ENCODE measurements around the gene FAM131C. TPM values are rescaled to one million over a fixed set of nuclear protein-coding genes. Genes with fewer than 3 reads are reported as not detected.
"Not testable (repeated sequence)": the region's sequence is repeated elsewhere in the genome, so short reads cannot be mapped to it uniquely, and the experiment has no call there.

FAM131C gene
- total RNA-seq, 2 experiments from 2014 or later: 5.1 to 5.6 TPM

DNA sequence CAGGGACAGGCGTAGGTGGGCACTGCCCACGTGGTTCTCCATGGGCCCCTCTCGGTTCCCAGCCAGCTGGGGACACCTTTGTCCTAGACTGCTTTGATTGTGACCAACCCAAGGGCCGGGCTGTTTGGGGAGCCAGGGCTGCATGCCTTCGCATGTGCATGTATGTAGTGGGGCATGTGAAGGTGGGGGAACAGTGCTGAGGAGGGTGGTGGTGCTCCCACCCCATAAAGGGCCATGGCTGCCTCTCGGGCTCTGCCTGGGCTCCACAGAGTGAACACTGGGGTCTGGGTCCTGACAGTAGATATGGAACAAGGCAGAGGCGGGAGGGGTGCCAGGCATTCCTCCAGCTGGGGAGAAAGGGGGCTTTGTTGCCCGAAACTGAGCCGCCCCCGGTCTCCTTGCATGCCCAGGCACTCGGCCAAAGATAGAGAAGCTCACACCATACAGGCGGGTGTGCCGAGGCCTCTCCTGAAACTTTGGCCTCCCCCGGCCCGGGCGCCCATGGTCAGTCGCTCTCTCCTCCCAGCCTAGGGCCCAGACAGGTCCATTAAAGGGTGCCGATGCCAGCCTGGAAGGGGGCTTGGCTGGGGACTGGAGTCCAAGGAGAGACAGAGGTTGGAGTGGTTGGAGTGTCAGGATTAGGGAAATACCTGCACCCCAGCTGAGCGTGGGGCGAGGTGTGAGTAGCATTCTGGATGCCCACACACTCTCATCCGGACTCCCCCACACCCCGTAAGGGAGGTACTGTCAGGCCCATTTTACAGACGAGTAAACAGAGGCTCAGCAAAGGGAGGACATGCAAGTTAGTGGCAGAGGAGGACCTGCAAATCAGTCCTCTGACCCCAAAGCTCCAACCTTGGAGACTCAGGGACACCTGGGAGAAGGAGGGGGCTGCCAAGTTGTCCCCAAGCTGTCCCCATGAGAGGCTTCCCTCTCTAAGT lies 41.3 kb upstream of the FAM131C start:
- DNase-seq: no peak
- CTCF ChIA-PET: no interaction called here
- H3K9me3 Mint-ChIP-seq: no peaks in the 10 kb centered on the region
- no peaks in the 10 kb centered on the region for H3K36me3 Mint-ChIP-seq (ENCODE audit: low read depth)
- H3K27me3 Mint-ChIP-seq: peaks cover 8% of the 10 kb centered on the region
- H3K4me1 Mint-ChIP-seq: no peaks in the 10 kb centered on the region
- H3K27ac Mint-ChIP-seq: no peak overlapping the region
- POLR2A ChIA-PET: no interaction called here
- no peak overlapping the region for H3K4me3 Mint-ChIP-seq

GRCh38 chr1:16112596-16113555 lies 39.4 kb upstream of the FAM131C start:
- DNase-seq: no peak
- Mint-ChIP-seq H3K4me1 (no peaks in the 10 kb centered on the region), H3K36me3 (ENCODE audit: low read depth) (no peaks in the 10 kb centered on the region), H3K9me3 (peaks cover 7% of the 10 kb centered on the region), H3K4me3 (no peak overlapping the region), H3K27me3 (peaks cover 11% of the 10 kb centered on the region), H3K27ac (no peak overlapping the region)
- ChIA-PET CTCF (no interaction called here), POLR2A (no interaction called here)

DNA sequence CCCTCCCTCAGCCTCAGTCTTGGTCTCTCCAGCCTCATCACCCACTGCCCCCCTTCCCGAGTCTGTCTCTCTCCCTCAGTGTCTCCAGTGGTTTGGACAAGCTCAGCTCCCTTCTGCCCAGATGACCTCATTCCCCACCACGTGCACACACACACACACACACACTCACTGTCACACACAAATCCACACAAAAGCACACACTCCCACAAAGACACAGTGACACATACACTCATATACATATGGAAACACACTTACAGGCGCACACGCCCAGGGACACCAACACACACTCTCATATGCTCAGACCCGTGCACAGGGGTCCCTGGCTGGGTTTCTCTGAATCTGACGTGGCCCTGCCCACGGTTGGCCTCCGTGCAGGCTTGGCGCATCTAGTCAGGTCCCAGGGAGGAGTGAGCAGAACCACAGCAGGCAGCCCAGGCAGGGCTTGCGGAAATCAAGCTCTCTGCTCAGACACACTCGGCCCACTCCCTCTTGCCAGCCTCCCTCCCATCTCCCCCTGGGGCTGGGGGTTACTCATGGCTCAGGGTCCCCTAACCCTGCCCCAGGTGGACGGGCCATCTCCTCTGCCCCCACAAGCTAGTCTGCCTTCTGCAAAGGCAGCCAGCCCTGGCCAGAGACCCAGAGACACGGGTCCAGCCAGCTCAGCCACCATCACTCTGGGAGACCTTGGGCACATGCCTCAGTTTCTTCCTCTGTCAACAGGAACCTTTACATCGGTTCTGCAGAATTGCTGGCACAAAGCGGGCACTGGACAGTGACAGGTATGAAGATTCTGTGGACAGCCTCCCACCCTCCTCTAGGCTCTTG lies 38.5 kb upstream of the FAM131C start:
- CTCF ChIA-PET: no interaction called here
- peaks cover 18% of the 10 kb centered on the region for H3K27me3 Mint-ChIP-seq
- H3K36me3 Mint-ChIP-seq (ENCODE audit: low read depth): no peaks in the 10 kb centered on the region
- H3K9me3 Mint-ChIP-seq: peaks cover 7% of the 10 kb centered on the region
- H3K4me1 Mint-ChIP-seq: no peaks in the 10 kb centered on the region
- POLR2A ChIA-PET: no interaction called here
- no peak overlapping the region for H3K4me3 Mint-ChIP-seq
- no peak overlapping the region for H3K27ac Mint-ChIP-seq
- no peak for DNase-seq

DNA sequence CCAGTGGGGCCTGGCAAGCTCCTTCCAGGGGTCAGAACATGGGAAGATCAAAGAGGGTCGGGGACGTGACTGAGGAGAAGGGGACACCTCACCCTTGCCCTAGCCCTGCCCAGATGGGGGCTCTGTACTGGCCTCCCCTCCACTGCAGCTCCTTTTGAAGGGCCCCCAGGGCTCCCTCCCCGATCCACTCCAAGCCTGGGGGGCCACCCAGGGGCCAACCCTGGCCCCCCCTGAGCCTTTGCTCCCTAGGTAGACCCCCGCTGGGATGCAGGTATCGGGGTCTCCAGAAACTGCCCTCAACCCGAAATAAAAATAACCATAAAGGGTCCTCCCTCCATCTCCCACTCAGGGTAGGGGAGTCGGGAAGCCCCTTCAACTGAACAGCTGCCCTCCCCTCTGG lies 37.4 kb upstream of the FAM131C start:
- Mint-ChIP-seq H3K27ac (no peak overlapping the region), H3K9me3 (peaks cover 7% of the 10 kb centered on the region), H3K36me3 (ENCODE audit: low read depth) (no peaks in the 10 kb centered on the region), H3K27me3 (peaks cover 27% of the 10 kb centered on the region), H3K4me1 (no peaks in the 10 kb centered on the region), H3K4me3 (no peak overlapping the region)
- POLR2A ChIA-PET: no interaction called here
- DNase-seq: no peak
- CTCF ChIA-PET: no interaction called here

DNA sequence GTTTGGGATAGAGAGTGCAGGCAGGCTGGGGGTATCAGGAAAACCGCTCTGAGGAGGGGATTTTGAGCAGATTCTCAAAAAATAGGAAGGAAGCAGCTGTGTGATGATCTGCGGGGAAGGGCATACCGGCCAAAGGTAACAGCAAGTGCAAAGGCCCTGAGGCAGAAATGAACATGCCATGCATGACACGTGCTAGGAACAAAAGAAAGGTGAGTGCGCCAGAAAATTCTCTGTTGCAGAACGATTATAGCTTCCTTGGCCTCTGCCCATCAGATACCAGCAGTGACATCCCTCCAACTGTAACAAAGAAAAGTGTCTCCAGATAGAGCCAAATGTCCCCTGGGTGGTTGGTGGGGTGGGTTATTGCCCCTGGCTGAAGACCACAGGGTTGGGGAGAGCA lies 37.0 kb upstream of the FAM131C start:
- no peak for DNase-seq
- Mint-ChIP-seq H3K27ac (no peak overlapping the region), H3K9me3 (peaks cover 7% of the 10 kb centered on the region), H3K4me3 (no peak overlapping the region), H3K27me3 (peaks cover 29% of the 10 kb centered on the region), H3K4me1 (no peaks in the 10 kb centered on the region), H3K36me3 (ENCODE audit: low read depth) (no peaks in the 10 kb centered on the region)
- ChIA-PET POLR2A (no interaction called here), CTCF (interaction anchor here (0.7 kb wide), 1 partner anchor 40 kb away, joined by 3 read pairs; no protein-coding TSS in a partner anchor)

- Mint-ChIP-seq H3K9me3 (peaks cover 7% of the 10 kb centered on the region), H3K27me3 (peaks cover 34% of the 10 kb centered on the region), H3K4me1 (no peaks in the 10 kb centered on the region), H3K36me3 (ENCODE audit: low read depth) (no peaks in the 10 kb centered on the region), H3K27ac (no peak overlapping the region), H3K4me3 (no peak overlapping the region)
- CTCF ChIA-PET: interaction anchor here (0.7 kb wide), 1 partner anchor 39 kb away, joined by 3 read pairs; no protein-coding TSS in a partner anchor
- no peak for DNase-seq
- POLR2A ChIA-PET: no interaction called here
Observed at GRCh38 chr1:16109571-16109970, 36.1 kb upstream of the FAM131C start.

DNA sequence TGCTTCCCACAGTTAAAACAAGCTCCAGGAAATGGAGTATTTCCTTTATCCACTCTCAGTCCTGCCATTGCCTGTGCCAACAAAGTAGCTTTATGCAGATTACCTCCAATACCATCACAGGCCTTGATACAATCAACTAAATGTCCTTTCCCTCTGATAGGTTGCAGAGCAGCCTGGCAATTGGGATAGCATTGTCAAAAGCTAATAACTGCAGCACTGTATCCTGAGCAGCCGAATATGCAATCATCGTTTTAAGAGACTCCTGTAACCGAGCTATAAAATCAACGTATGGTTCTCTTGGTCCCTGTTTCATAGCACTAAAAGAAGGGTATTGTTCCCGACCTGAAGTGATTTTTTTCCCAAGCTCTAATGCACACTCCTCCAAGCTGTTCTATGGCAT lies 33.6 kb upstream of the FAM131C start:
- H3K27me3 Mint-ChIP-seq: peaks cover 42% of the 10 kb centered on the region
- H3K4me3 Mint-ChIP-seq; H3K36me3 Mint-ChIP-seq (ENCODE audit: low read depth); H3K27ac Mint-ChIP-seq; H3K4me1 Mint-ChIP-seq; CTCF ChIA-PET; DNase-seq; POLR2A ChIA-PET; H3K9me3 Mint-ChIP-seq: not testable (repeated sequence)

DNA sequence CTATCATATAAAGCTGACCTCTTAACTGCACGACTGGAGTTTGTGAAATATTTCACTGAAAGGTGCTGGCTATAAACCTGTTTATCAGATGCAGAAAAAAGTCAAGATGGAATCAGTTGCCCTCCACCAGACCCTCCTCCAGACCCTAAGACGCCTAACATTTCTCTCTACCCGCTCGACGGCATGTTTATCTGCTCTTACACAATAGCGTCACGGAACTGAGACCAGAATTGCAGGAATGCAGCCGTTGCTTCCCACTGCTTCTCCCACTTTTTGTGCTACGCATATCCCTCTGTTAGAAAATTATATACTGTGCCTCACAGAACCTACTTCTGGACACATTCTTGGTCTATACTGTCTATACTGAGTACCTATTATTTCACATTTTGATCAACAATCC lies 28.2 kb upstream of the FAM131C start:
- no peak for DNase-seq
- ChIA-PET CTCF (no interaction called here), POLR2A (no interaction called here)
- Mint-ChIP-seq H3K4me1 (no peaks in the 10 kb centered on the region), H3K36me3 (ENCODE audit: low read depth) (no peaks in the 10 kb centered on the region), H3K4me3 (no peak overlapping the region), H3K27ac (no peak overlapping the region), H3K9me3 (no peaks in the 10 kb centered on the region), H3K27me3 (peaks cover 38% of the 10 kb centered on the region)

DNA sequence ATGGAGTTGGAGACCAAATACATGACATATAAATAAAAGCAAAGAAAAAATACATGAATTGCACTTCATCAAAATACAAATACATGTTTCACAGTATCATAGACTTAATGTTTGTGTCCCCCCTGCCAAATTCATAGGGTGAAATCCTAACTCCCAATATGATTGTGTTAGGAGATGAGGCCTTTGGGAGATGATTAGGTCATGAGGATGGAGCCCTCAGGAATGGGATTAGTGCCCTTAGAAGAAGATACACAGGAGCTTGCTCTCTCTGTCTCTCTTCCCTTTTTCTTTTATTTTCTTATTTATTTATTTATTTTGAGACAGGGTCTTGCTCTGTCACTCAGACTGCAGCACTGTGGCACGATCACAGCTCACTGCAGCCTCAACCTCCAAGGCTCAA lies 26.0 kb upstream of the FAM131C start:
- ChIA-PET POLR2A (no interaction called here), CTCF (no interaction called here)
- H3K9me3 Mint-ChIP-seq: no peaks in the 10 kb centered on the region
- H3K27me3 Mint-ChIP-seq: peaks cover 32% of the 10 kb centered on the region
- H3K36me3 Mint-ChIP-seq (ENCODE audit: low read depth): no peaks in the 10 kb centered on the region
- DNase-seq: no peak
- no peak overlapping the region for H3K27ac Mint-ChIP-seq
- no peak overlapping the region for H3K4me3 Mint-ChIP-seq
- no peaks in the 10 kb centered on the region for H3K4me1 Mint-ChIP-seq

DNA sequence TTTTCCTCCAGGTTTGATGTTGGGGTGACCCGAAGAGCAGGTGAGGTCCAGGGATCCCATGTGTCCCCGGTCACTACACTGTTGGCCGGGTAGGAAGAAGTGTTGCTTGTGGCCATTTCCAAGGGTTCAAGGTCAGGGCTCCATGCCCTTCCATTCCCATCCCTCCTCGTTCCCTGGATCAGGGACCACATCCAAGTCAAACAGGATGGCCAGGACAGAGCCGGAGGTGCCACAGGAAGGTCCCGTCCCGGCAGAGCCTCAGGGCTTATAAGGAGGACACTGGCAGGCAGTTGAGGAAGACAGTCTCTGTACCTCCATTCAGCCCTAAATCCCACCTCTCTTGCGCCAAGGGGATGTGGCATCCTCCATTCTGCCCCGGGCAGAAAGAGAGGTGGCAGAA lies 22.0 kb upstream of the FAM131C start:
- no peak overlapping the region for H3K4me3 Mint-ChIP-seq
- no peak for DNase-seq
- CTCF ChIA-PET: no interaction called here
- no peaks in the 10 kb centered on the region for H3K36me3 Mint-ChIP-seq (ENCODE audit: low read depth)
- no peaks in the 10 kb centered on the region for H3K4me1 Mint-ChIP-seq
- H3K27me3 Mint-ChIP-seq: peaks cover 20% of the 10 kb centered on the region
- H3K9me3 Mint-ChIP-seq: no peaks in the 10 kb centered on the region
- no peak overlapping the region for H3K27ac Mint-ChIP-seq
- POLR2A ChIA-PET: no interaction called here

GRCh38 chr1:16094453-16095158 lies 21.2 kb upstream of the FAM131C start:
- CTCF ChIA-PET: interaction anchor here (0.8 kb wide), 1 partner anchor 12 kb away, joined by 3 read pairs; no protein-coding TSS in a partner anchor
- Mint-ChIP-seq H3K27ac (no peak overlapping the region), H3K27me3 (peaks cover 16% of the 10 kb centered on the region), H3K4me1 (no peaks in the 10 kb centered on the region), H3K4me3 (no peak overlapping the region), H3K9me3 (no peaks in the 10 kb centered on the region), H3K36me3 (ENCODE audit: low read depth) (no peaks in the 10 kb centered on the region)
- no peak for DNase-seq
- POLR2A ChIA-PET: no interaction called here

GRCh38 chr1:16093611-16094010 lies 20.2 kb upstream of the FAM131C start:
- Mint-ChIP-seq H3K27me3 (peaks cover 16% of the 10 kb centered on the region), H3K9me3 (no peaks in the 10 kb centered on the region), H3K36me3 (ENCODE audit: low read depth) (no peaks in the 10 kb centered on the region), H3K27ac (no peak overlapping the region), H3K4me3 (no peak overlapping the region), H3K4me1 (no peaks in the 10 kb centered on the region)
- no peak for DNase-seq
- ChIA-PET CTCF (interaction anchor here (0.8 kb wide), 2 partner anchors 11 to 14 kb away, joined by 3 to 4 read pairs; no protein-coding TSS in a partner anchor), POLR2A (no interaction called here)

Data from activated CD4-positive, alpha-beta memory T cell treated with anti-CD3 and anti-CD28 coated beads, Interleukin-2, amount 10 ng/mL, durations not matched to agents 7 days and 5 days (primary cell).